ENCODE results near the gene POU2AF1. TPM values are rescaled to one million over a fixed set of nuclear protein-coding genes. Genes with fewer than 3 reads are reported as not detected.

The POU2AF1 gene
- polyA plus RNA-seq, 2 of the 4 experiments (the other 2 are of a cell fraction) = not detected

GRCh38 chr11:111362887-111363411 lies 16.1 kb downstream of the POU2AF1 start:
- Histone ChIP-seq H3K4me3 (no peak overlapping the region), H3K27ac (no peak overlapping the region), H3K4me1 (no peaks in the 10 kb centered on the region), H3K4me2 (no peak overlapping the region), H3K9me3 (no peaks in the 10 kb centered on the region)
- no peak for ATAC-seq
- WGBS (ENCODE audit: missing lambda C conversion rate) = 48% methylated on average over 7 of the region's 9 CpGs
- ChIA-PET POLR2A (no interaction called here), CTCF (interaction anchor here (0.6 to 1.6 kb wide), 2 partner anchors 21 to 558 kb away, joined by 4 to 6 read pairs; no protein-coding TSS in a partner anchor)
- DNase-seq (ENCODE audit: low read depth in 1 of 2, low spot score in 1 of 2) = no peak
- TF ChIP-seq ESRRA (IDR thresholded peaks at IDR 0.05; ENCODE audit: borderline replicate concordance, low read length) = no peak
- TF ChIP-seq NR3C1 (IDR thresholded peaks at IDR 0.05) = no peak
- no peak for TF ChIP-seq RNF2 (IDR thresholded peaks at IDR 0.05; ENCODE audit: borderline replicate concordance, low read depth)
- TF ChIP-seq ZFP36 (IDR thresholded peaks at IDR 0.05; ENCODE audit: borderline replicate concordance, partially characterized antibody) = no peak
- FAIRE-seq = no peak

DNA sequence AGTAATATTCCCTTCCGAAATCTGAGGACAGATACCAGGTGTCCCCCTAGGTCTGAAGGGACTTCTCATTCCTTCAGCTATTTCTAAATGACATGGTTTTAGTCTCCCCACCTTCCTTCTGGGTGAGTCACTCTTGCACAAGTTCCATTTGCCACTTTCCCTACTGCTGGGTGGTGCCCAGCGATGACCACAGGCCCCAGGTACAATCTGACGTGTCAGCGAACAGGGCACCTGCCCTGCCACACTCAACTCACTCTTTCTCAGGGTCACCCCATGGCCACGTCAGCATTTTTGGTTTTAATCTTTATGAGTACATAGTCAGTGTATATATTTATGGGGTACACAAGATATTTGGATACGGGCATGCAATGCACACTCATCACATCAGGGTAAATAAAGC lies 17.2 kb downstream of the POU2AF1 start:
- CTCF ChIA-PET = interaction anchor here (1.0 to 1.6 kb wide), 2 partner anchors 22 to 61 kb away, joined by 3 to 6 read pairs; no protein-coding TSS in a partner anchor
- TF ChIP-seq MAFK (IDR thresholded peaks at IDR 0.05; ENCODE audit: partially characterized antibody) = peak; percentile 56
- TF ChIP-seq EHMT2 (IDR thresholded peaks at IDR 0.05; ENCODE audit: low read depth) = no peak
- TF ChIP-seq RFX5 (IDR thresholded peaks at IDR 0.05) = no peak
- TF ChIP-seq CHD2 (IDR thresholded peaks at IDR 0.05; ENCODE audit: low read length, partially characterized antibody) = no peak
- TF ChIP-seq KDM5A (IDR thresholded peaks at IDR 0.05) = no peak
- TF ChIP-seq PBX3 (IDR thresholded peaks at IDR 0.05) = no peak
- no peak for TF ChIP-seq FOSB (CRISPR knock-in tag; IDR thresholded peaks at IDR 0.05)
- no peak for TF ChIP-seq ESRRA (IDR thresholded peaks at IDR 0.05; ENCODE audit: borderline replicate concordance, low read length)
- no peaks in the 10 kb centered on the region for H3K9me3 ChIP-seq
- FAIRE-seq (no peak), ATAC-seq (no peak), DNase-seq (ENCODE audit: low read depth in 1 of 2, low spot score in 1 of 2) (no peak)
- H3K27ac ChIP-seq = no peak overlapping the region
- H3K4me1 ChIP-seq = no peaks in the 10 kb centered on the region
- POLR2A ChIA-PET = no interaction called here
- WGBS (ENCODE audit: missing lambda C conversion rate) = 70% methylated on average over 6 of the region's 6 CpGs
- H3K4me2 ChIP-seq = no peak overlapping the region
- no peak overlapping the region for H3K4me3 ChIP-seq

DNA sequence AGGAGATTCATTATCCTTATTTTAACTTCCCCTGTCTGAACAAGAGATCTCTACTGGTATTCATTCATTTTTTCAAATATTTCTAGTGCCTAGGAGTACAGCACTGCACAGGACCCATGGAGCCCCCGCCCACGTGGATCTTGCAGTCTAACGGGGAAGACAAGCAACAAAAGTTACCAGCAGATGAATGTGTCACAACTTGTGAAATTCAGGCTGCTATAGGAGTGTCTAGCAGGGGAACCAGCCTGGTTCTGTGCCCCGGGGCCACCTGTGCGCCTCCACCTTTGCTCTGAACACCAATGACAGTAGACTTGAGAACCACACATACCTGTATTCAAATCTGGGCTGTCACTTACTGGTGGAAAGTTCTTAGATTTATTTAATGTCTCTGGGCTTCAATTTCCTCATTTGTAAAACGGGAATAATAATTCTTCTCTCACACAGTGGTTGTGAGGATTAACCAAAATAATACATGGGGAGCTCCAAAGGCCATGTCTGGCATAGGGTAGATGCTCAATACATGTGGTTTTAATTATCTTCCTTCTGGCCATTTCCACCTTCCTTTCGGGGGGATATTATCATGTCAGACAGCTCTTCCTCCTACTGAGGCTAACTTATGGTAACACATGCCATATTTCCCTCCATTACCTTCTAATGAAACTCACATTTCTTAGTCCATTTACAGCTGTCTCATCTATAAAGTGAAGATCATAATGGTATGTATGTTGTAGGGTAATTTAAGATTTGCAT lies 17.8 kb downstream of the POU2AF1 start:
- no peaks in the 10 kb centered on the region for H3K4me1 ChIP-seq
- DNase-seq (ENCODE audit: low read depth in 1 of 2, low spot score in 1 of 2) = no peak
- ChIA-PET CTCF (interaction anchor here (1.0 to 1.6 kb wide), 2 partner anchors 23 to 62 kb away, joined by 3 to 6 read pairs; no protein-coding TSS in a partner anchor), POLR2A (no interaction called here)
- H3K27ac ChIP-seq = no peak overlapping the region
- TF ChIP-seq HOXB5 (CRISPR knock-in tag; IDR thresholded peaks at IDR 0.05) = no peak
- no peak for TF ChIP-seq PBX3 (IDR thresholded peaks at IDR 0.05)
- H3K4me3 ChIP-seq = no peak overlapping the region
- ATAC-seq = no peak
- WGBS (ENCODE audit: missing lambda C conversion rate) = 81% methylated on average over 7 of the region's 7 CpGs
- FAIRE-seq = no peak
- no peaks in the 10 kb centered on the region for H3K9me3 ChIP-seq
- no peak overlapping the region for H3K4me2 ChIP-seq

GRCh38 chr11:111360150-111361043 lies 18.7 kb downstream of the POU2AF1 start:
- no peaks in the 10 kb centered on the region for H3K9me3 ChIP-seq
- no peaks in the 10 kb centered on the region for H3K4me1 ChIP-seq
- POLR2A ChIA-PET = no interaction called here
- FAIRE-seq (no peak), ATAC-seq (no peak), DNase-seq (ENCODE audit: low read depth in 1 of 2, low spot score in 1 of 2) (no peak)
- no peak overlapping the region for H3K27ac ChIP-seq
- H3K4me3 ChIP-seq = no peak overlapping the region
- TF ChIP-seq, protein P1, sequence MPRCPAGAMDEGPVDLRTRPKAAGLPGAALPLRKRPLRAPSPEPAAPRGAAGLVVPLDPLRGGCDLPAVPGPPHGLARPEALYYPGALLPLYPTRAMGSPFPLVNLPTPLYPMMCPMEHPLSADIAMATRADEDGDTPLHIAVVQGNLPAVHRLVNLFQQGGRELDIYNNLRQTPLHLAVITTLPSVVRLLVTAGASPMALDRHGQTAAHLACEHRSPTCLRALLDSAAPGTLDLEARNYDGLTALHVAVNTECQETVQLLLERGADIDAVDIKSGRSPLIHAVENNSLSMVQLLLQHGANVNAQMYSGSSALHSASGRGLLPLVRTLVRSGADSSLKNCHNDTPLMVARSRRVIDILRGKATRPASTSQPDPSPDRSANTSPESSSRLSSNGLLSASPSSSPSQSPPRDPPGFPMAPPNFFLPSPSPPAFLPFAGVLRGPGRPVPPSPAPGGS (IDR thresholded peaks at IDR 0.05) = no peak
- TF ChIP-seq EP300 (IDR thresholded peaks at IDR 0.05) = no peak
- TF ChIP-seq CEBPB (IDR thresholded peaks at IDR 0.05) = no peak
- CTCF ChIA-PET = interaction anchor here (1.0 kb wide), 1 partner anchor 63 kb away, joined by 3 read pairs; no protein-coding TSS in a partner anchor
- WGBS (ENCODE audit: missing lambda C conversion rate) = 67% methylated on average over 3 of the region's 6 CpGs
- H3K4me2 ChIP-seq = 0 out of 3 replicates have a peak overlapping the region, but pooled peaks have one; percentile 26
